ENCODE data around the gene TMEM190.
"Not testable (repeated sequence)": the region's sequence is repeated elsewhere in the genome, so short reads cannot be mapped to it uniquely, and the experiment has no call there.

Gene TMEM190

DNA sequence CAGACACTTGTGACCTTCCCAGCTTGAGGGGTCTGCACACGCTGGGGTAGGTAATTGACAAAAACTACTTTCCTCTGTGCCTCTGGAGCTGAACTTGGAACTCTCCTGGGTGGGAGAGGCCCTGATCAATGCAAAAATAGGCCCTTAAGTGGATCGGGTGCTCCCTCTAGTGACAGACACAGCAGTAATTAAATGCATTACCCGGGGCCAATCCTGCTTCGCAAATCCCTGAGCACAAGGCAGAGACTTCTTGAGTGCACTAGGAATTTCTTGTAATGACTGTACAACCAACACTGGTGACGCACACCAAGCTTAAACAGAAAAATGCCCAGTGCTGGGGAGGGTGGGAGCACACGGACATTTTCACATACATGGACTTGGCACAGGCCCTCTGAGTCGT, 41.6 kb downstream of the TMEM190 start:
- peak; percentile 85 for DNase-seq (ENCODE audit: low read depth)

DNA sequence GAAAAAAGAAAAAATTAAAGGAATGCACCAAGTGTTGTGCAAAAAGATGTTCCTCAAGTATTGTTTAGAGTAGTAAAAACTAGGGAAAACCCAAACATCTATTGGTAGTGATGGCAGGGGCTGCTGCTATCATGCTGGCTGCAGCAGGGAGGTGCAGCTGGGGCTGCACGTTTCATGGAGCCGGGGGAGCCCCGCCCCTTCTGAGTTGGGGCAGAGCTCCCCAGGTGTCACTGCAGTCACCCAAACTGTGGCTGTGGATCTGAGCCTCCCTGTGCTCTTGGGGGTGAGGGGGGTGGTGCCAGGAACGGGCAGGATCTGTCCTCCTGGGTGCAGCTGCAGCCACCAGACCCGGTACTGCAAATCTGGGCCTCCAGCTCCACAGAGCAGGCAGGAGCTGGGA, 42.5 kb downstream of the TMEM190 start:
- TF ChIP-seq, protein P1, sequence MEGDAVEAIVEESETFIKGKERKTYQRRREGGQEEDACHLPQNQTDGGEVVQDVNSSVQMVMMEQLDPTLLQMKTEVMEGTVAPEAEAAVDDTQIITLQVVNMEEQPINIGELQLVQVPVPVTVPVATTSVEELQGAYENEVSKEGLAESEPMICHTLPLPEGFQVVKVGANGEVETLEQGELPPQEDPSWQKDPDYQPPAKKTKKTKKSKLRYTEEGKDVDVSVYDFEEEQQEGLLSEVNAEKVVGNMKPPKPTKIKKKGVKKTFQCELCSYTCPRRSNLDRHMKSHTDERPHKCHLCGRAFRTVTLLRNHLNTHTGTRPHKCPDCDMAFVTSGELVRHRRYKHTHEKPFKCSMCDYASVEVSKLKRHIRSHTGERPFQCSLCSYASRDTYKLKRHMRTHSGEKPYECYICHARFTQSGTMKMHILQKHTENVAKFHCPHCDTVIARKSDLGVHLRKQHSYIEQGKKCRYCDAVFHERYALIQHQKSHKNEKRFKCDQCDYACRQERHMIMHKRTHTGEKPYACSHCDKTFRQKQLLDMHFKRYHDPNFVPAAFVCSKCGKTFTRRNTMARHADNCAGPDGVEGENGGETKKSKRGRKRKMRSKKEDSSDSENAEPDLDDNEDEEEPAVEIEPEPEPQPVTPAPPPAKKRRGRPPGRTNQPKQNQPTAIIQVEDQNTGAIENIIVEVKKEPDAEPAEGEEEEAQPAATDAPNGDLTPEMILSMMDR (conservative IDR thresholded peaks at IDR 0.05; ENCODE audit: control insufficient read depth, insufficient read depth, low read depth, low read length) = no peak

More for the DNA sequence above, 41.6 kb downstream of the TMEM190 start:
- TF ChIP-seq, protein P1 (conservative IDR thresholded peaks at IDR 0.05; ENCODE audit: control insufficient read depth, insufficient read depth, low read depth, low read length) = peak; percentile 75
- H3K4me3 ChIP-seq (ENCODE audit: control insufficient read depth, low read depth, low read length) = no peak overlapping the region

DNA sequence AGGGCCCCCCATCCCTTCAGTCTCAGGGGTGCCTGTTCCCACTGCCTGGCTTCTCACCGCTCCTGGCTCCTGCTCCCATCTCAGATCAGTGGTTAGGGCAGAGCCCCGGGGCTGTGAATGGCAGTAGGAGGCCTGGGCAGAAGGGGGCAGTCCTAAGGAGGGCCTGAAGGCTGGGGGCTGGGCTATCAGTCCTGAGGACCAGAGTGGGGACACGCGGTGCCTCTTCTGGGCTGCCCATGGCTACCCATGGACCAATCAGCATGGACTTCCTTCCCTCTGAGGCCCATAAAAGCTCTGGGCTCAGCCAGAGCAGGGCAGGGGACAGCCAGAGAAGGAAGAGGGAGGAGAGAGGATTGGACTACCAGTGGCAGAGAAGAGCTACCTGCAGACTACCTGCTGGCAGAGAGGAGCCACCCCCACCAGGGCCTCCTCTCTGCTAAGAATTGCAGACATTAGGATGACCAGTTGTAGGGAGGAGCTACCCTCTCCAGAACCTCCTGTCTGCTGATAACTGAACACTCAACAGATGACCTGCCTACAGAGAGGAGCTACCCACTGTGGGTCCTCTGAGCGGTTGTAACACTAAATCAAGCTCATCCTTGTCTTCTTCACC, 43.1 kb downstream of the TMEM190 start:
- no peak overlapping the region for H3K4me3 ChIP-seq (ENCODE audit: control insufficient read depth, low read depth, low read length)
- TF ChIP-seq, protein P1 (conservative IDR thresholded peaks at IDR 0.05; ENCODE audit: control insufficient read depth, insufficient read depth, low read depth, low read length) = no peak
- DNase-seq (ENCODE audit: low read depth) = no peak

More for the DNA sequence above, 42.5 kb downstream of the TMEM190 start:
- DNase-seq (ENCODE audit: low read depth) = no peak
- no peak overlapping the region for H3K4me3 ChIP-seq (ENCODE audit: control insufficient read depth, low read depth, low read length)

DNA sequence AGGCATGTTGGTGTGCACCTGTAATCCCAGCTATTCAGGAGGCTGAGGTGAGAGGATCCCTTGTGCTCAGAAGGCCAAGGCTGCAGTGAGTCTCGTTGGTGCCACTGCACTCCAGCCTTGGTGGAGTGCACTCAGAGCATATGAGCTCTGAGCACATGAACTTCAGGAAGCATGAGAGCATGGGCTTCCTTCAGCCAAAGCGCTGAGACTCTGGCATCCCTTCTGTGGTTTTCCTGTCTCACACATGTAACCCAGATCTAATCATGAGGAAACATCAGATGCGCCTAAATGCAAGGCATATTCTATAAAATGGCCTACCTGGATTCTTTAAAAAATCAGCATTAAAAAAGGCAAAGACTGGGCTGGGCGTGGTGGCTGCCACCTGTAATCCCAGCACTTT, 44.7 kb downstream of the TMEM190 start:
- H3K4me3 ChIP-seq (ENCODE audit: control insufficient read depth, low read depth, low read length); DNase-seq (ENCODE audit: low read depth): not testable (repeated sequence)

DNA sequence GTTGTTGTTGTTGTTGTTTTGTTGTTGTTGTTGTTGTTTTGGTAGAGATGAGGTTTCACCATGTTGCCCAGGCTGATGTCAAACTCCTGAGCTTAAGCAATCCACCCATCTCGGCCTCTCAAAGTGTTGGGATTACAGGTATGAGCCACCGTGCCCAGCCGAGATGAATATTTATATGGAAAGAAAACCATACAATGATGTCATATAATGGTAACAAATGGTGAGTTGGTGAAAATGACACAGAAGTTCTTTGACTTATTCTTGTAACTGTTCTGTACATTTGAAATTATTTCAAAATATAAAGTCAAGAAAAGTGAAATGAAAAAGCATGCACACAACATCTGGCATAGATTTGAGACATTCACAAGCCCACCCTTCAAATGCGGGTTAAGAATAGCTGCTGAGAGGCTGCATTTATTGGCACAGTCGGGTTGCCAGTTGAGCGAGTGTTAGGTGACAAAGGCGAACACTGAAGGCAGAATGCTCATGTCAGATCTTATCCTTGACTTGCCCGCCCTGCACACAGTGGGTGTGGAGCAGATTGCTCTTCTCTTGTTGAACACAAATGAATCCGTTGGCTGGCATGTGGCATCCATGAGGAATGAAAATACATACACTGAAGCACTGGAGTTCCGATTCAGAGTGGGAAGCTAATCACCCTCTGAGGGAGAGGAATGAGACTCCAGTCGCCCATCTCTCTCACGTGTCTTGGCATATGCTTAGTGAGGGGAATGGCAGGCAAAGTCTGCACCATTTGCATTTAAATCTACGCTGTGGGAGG, 46.8 kb downstream of the TMEM190 start:
- TF ChIP-seq, protein P1 (conservative IDR thresholded peaks at IDR 0.05; ENCODE audit: control insufficient read depth, insufficient read depth, low read depth, low read length) = no peak
- H3K4me3 ChIP-seq (ENCODE audit: control insufficient read depth, low read depth, low read length) = no peak overlapping the region
- DNase-seq (ENCODE audit: low read depth) = no peak

DNA sequence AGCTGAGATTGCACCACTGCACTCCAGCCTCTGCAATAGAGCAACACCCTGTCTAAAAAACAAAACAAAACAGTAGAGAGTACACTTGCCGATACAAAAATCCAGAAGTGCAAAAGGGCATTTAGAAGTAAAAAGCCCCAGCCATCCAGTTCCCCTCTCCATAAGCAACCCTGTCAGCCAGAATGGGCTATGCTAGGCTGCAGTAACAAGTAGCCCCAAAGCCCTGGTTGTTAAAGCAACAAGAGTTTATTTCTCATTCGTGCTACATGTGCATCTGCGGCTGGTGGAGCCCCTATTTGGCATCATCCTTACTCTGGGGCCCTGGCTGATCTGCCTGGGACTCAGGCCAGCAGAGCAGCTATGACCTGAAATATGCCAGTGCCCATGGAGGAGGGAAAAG, 47.9 kb downstream of the TMEM190 start:
- no peak overlapping the region for H3K4me3 ChIP-seq (ENCODE audit: control insufficient read depth, low read depth, low read length)
- no peak for DNase-seq (ENCODE audit: low read depth)
- TF ChIP-seq, protein P1 (conservative IDR thresholded peaks at IDR 0.05; ENCODE audit: control insufficient read depth, insufficient read depth, low read depth, low read length) = no peak

DNA sequence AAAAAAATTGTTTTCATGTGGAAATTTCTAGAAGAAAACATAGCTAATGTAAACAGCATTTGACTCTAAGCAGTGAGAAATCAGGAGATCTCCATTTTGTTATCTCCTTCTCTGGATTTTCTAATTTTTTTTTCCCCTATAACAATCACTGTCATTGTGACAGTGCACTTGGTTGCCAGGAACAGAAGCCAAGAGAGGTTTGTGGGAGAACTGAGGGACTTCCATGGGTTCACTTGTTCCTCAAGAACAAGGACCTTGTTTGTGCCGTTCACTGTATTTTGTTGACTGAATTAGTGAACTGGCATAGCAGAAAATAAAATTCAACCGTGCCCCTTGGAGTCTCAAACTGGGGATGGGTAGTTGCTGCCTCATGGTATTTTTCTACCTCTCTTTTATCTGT, 49.4 kb downstream of the TMEM190 start:
- TF ChIP-seq, protein P1 (conservative IDR thresholded peaks at IDR 0.05; ENCODE audit: control insufficient read depth, insufficient read depth, low read depth, low read length) = no peak
- DNase-seq (ENCODE audit: low read depth) = no peak
- no peak overlapping the region for H3K4me3 ChIP-seq (ENCODE audit: control insufficient read depth, low read depth, low read length)
